ENCODE results near the gene CX3CL1.

DNA sequence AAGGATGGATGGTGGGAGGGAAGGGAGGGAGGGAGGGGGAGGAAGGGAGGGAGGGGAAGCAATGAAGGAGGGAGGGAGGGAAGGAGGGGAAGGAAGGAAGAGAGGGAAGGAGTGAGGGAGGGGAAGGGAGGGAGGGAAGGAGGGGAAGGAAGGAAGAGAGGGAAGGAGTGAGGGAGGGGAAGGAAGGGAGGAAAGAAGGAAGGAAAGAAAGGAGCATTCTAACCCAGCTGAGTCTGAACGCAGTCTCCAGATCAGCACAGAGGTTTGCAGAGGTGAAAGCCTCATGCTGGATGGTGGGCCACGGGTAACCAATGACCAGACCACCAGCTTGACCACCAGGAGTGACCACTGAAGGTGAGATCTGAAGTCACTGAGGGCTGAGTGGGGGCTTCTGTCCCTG, 50.9 kb downstream of the CX3CL1 start:
- TF ChIP-seq, protein P1, sequence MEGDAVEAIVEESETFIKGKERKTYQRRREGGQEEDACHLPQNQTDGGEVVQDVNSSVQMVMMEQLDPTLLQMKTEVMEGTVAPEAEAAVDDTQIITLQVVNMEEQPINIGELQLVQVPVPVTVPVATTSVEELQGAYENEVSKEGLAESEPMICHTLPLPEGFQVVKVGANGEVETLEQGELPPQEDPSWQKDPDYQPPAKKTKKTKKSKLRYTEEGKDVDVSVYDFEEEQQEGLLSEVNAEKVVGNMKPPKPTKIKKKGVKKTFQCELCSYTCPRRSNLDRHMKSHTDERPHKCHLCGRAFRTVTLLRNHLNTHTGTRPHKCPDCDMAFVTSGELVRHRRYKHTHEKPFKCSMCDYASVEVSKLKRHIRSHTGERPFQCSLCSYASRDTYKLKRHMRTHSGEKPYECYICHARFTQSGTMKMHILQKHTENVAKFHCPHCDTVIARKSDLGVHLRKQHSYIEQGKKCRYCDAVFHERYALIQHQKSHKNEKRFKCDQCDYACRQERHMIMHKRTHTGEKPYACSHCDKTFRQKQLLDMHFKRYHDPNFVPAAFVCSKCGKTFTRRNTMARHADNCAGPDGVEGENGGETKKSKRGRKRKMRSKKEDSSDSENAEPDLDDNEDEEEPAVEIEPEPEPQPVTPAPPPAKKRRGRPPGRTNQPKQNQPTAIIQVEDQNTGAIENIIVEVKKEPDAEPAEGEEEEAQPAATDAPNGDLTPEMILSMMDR (conservative IDR thresholded peaks at IDR 0.05; ENCODE audit: low read length) = no peak
- TF ChIP-seq EZH2phosphoT487 (IDR thresholded peaks at IDR 0.05; ENCODE audit: borderline replicate concordance) = no peak

All from Loucy (cell line).